ENCODE results near the gene IL17RA.
A peak's percentile ranks its signal among the peaks of the same experiment; 100 is the strongest.
"Not testable (repeated sequence)": the region's sequence is repeated elsewhere in the genome, so short reads cannot be mapped to it uniquely, and the experiment has no call there.

Gene IL17RA

DNA sequence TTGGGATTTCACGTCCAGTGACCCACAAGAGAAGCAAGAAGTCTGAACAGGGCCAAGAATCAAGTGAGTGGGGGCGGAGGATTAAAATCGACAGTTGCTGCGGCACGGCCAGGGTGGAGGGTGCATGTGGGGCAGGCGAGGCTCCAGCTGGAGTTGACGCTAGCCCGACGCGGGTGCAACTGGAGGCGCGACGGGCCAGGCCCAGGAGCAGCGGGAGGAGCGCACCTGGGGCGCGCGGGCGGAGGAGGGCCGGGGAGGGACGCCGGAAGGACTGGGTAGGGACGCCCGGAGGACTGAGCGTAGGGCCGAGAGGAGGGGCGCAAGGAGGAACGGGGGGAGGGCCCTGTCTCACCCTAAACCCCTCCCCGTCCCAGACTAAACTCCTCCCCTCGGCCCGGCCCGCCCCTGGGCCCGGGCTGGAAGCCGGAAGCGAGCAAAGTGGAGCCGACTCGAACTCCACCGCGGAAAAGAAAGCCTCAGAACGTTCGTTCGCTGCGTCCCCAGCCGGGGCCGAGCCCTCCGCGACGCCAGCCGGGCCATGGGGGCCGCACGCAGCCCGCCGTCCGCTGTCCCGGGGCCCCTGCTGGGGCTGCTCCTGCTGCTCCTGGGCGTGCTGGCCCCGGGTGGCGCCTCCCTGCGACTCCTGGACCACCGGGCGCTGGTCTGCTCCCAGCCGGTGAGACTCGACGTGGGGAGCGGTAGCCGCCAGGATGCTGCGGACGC, at the start of gene IL17RA:
IL17RA (plus strand) TSS at position 447 of the 723 bp plus-strand sequence; CDS start at position 539, 92 bp downstream.
- peak; percentile 86 for DNase-seq

GRCh38 chr22:17035246-17035645, 49.6 kb upstream of the IL17RA start:
- peak; percentile 64 for DNase-seq

DNA sequence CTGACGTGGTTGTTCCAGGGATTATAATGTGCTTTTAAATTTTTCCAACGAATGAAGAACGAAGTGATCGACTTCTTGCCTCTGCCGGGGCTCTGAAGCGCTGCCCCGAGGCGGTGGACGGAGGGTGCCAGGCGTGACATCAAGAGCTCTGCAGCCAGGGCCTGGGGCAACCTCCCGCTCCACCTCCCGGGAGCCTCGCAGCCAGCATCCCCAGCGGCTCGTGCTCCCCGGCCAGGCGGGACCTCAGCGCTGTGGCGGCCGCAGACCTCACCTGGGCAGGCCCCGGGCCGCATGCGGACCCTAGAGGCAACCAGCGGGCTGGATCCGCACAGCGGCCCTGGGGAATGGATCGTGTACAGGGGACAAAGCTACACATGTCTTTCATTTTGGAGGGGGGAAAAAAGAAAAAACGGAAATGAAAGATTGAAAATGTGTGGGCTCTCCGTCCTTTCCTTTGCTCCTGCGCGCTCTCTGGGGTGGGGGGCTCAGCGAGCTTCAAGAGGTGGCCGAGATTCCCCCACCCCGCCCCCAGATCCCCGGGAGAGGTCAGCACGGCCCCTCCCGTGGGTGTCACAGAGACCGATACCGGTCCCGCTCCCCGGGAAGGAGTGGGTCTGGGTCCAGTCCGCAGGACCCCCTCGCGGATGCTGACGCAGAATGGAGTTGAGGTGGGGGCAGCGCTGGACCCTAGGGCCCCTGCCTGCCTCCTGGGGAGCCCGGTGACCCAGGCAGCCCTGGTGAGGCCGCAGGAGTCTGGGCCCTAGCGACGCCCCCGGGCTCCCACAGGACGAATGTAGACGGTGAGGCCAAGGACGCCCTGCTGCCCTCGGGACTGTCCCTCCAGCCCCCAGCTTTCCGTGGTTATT, 48.6 kb upstream of the IL17RA start:
- not testable (repeated sequence) for DNase-seq

DNA sequence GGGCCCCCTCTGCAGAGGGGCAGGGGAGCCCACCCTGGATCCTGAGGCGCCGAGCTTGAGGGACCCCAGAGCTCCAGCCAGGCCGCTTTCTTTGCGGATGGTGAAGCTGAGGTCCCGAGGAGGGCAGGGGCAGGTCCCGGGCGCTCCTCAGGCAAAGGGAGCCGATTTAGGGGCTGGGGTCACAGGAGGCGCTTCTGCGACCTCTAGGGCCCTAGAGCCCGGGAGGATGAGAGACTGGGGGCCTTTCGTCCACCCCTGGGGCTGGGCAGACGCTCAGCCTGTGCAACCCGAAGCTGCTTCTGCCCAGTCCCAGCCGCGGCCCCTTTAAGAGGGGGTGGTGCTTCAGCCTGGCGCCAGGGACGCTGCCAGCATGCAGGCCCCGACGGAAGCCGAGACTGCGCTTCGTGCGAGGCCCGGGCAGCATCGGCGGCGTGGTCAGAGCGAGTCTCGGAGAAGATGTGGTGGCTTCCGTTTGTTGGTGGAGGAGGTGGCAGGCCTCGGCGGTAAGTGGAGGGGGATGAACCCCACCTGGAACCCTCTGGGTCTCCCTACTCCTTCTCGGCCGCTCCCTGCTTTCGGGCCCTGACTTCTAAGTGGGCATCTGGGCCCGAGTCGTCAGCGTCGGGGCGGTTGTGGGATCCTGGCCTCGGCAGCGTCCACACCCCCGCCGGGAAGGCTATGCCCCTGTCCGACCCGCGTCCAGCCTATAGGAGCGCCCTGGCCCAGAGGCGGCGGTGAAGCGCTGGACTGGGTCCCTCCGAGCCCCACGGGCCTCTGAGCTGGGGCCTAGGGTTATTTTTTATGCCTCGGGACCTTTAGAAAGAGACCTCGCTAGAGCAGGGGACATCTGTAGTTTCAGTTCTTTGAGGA, 47.7 kb upstream of the IL17RA start:
- peak; percentile 17 for DNase-seq

GRCh38 chr22:17043521-17043920, 41.3 kb upstream of the IL17RA start:
- DNase-seq: no peak

GRCh38 chr22:17046566-17047348, 38.0 kb upstream of the IL17RA start:
- no peak for DNase-seq

- no peak for DNase-seq
These were observed 37.1 kb upstream of the IL17RA start for GRCh38 chr22:17047656-17048055.

- DNase-seq: no peak
These were observed 28.7 kb upstream of the IL17RA start for GRCh38 chr22:17056058-17056457.

- no peak for DNase-seq
These were observed 28.0 kb upstream of the IL17RA start for GRCh38 chr22:17056807-17057206.

DNA sequence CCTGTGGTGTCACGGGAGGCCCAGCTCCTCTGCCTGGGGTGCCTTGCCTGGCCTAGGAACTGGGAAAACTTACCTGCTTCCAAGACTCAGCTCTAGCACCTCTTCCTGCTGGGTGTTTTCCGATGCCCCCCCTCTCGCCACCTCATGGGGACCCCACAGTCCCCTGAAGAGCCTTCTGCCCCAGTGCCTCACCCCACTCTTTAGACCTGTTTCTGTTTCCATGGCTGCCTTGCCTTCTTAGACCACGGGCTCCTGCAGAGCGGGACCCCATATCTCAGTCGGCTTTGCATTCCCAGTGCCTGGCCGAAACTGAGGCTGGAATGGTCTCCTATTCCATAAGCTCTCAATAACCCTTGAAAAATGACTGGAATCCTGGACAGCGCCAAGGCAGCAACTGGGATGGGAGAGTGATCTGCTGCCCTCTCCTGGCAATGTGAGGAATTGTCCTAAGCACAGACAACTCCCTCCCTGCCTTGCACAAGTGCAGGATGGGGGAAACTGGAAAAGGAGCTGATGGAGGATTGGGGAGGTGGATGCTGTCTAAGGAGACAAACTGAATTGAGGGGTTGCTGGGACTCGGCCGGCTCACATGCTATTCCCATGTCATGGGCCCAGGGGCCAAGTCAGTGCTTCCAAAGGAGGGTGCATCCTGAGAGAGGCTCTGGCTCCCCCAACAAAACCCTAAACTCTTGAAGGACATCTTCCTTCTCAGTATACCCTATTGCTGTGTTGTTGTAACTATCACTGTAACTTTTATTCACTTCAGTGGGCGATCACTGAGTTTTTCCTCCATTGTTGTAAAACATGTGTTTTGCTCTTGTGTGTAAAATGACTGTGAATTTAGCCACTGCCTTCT, 26.6 kb upstream of the IL17RA start:
- peak; percentile 2 for DNase-seq

DNA sequence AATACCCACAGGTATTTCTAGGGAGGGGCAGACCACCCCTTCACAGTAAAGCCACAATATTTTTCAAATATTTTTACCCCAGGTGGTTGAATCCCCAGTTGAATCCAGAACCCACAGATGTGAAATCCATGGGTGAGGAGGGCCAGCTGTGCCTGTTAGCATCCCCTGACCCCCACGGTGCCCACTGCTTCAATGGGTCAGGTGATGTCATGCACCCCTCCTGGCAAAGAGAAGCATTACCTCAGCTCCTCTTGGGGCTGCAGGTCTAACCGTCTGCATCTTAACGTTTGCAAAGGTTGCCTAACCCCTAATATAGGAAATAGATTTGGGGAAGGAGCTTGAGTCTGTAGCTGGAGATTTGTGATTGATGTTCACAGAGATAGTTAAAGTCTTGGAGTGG, 24.7 kb upstream of the IL17RA start:
- no peak for DNase-seq

- peak; percentile 25 for DNase-seq
These were observed 21.2 kb upstream of the IL17RA start for GRCh38 chr22:17063411-17064106.

GRCh38 chr22:17064498-17065100, 20.2 kb upstream of the IL17RA start:
- no peak for DNase-seq

DNA sequence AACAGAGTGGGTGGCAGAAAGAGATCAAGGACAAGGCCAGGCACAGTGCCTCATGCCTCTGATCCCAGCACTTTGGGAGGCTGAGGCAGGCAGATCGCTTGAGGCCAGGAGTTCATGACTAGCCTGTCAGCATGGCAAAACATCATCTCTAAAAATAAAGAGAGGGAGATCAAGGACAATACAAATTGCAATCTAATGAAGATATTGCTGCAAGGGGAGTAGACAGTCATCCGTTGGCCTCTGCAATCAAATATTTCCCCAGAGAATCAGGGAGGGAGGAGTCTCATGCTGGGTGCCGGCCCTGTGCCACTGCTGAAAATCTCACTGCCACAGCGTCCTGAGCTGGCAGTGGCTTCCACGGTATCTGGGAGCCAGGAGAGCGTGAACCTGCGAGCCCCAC, 19.4 kb upstream of the IL17RA start:
- DNase-seq: no peak

GRCh38 chr22:17072877-17073276, 11.9 kb upstream of the IL17RA start:
- no peak for DNase-seq

DNA sequence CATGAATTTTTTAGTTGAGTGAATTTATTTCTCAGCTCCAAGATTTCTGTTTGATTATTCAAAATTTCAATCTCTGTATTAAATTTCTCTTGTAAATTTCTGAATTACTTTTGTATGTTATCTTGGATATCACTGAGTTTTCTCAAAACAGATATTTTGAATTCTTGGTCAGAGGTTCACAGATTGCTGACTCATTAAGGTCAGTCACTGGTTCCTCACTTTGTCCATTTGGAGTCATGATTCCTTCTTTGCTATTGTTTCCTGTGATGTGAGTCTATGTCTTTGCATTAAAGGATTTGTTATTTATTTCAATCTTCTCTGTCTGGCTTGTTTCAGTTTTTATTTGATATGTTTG, 10.2 kb upstream of the IL17RA start:
- DNase-seq: no peak

DNA sequence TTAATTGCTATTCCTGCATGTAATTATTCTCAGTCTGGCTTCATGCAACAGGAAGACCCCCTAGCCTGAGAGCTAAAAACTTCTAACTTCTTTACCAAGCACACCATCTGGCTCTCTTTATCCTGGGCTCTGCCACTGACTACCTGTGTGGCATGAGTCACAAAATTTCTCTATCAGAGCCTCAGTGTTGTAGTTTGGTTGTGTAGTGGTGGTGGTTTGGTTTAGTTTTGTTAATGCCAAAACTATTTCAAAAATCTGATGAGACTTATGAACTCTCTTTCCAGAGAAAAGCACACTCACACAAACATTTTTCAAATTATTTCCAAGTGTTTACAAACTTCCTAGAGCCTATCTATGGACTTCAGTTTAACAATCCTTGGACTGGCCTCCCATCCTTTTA, 7.5 kb upstream of the IL17RA start:
- DNase-seq: no peak

DNA sequence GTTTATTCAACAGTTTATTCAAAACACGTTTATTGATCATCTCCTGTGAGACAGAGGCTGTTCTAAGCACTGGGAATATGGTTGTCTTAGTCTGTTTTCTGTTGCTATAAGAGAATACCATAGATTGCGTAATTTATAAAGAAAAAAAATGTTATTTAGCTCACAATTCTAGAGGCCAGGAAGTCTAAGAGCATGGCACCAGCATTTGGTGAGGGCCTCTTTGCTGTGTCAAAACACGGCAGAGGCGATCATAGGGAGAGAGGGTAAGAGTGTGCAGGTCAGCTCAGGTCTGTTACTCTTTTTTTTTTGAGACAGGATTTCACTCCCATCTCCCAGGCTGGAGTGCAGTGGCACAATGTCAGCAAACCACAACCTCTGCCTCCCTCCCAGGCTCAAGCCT, 5.2 kb upstream of the IL17RA start:
- DNase-seq: no peak

DNA sequence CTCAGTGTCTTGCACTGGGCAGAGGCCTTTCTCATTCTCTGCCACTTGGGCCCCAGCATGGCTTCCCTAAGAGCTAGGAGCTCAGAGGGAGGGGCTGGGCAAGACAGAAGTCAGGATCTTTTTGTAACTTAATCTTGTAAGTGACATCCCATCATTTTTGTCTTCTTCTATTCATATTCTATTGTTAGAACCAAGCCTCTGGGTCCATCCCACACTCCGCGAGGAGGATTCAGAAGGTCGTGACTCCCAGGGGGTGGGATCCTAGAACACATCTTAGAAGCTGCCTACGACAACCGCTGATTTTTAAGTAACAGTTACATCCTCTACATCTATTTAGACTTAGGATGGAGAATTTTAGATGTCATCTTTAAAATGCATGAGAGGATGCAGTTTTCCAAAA, 1.5 kb upstream of the IL17RA start:
- DNase-seq: no peak

GRCh38 chr22:17083811-17084441, 874 bp upstream of the IL17RA start:
- DNase-seq: no peak

Measured in DMS153 (cell line).